Measurements from ENCODE around the gene ATG7.

Gene ATG7

DNA sequence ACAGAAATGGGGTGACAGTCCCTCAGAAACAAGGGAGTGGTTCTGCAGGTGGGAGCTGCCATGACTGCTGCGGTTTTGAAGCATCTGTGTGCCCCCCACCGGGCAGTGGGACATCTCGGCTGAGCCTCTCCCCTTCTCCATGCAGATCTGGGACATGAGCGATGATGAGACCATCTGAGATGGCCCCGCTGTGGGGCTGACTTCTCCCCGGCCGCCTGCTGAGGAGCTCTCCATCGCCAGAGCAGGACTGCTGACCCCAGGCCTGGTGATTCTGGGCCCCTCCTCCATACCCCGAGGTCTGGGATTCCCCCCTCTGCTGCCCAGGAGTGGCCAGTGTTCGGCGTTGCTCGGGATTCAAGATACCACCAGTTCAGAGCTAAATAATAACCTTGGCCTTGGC is 282.5 kb downstream of the ATG7 start:
- DNase-seq (ENCODE audit: low spot score): no peak

DNA sequence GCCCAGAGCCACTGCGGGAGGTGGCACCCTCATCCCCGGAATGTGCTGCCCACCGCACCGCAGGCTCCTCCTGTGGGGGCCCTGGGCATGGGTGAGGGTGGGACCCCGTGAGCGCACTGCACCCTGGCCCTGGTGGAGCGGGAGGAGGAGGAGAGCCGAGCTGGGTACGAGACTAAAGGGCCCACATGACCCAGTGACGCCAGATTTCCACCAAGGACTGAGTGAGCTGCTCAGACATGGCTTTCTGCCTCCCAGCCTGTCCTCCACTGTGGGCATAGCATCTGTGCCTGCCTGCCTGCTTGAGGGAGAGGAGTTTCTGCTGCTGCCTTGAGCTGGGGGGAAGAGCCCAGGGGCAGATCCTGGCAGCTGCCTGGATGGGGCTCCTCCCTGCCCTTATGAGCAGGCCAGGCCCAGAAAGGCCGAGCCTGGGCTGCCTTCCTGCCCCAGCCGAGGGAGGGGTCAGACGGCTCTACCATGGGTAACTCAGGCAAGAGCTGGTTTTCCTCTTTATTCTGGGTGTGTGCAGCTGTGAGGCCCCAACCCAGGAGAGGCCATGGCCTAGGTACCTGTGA is 283.1 kb downstream of the ATG7 start:
- no peak for DNase-seq (ENCODE audit: low spot score)

DNA sequence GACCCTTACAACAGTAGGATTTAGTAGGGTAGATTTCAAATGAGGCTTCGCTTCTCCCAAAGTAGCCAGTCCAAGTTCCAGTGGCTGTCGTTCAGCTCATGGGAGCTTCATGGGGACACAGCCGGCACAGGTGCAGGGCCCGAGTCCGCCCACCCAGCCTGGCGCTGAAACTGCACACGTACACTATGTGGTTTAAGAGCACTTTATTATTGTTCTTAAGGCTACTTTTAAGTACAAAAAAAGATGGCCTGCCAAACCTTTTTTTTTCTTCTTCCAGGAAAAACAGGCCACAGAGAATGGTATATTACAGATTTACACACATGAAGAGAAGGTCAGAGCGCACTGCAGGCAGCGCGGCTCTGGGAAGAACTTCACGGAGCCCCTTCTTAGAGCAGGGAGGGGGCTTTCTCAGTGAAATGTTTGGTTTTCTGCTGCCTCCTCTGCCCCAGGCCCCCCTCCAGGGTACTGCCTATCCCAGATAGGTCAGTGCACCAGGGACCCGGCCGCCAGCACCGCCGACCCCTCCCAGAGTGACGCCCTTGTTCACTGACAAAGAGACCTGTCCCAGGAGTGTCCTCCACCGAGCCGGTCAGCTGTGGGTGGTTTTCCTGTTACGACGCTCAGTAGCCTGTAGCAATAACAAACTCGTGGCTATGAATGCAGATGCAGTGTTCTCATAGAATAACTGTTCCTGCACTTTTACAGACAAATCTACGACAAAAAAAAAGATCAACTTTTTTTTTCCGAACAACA is 283.9 kb downstream of the ATG7 start:
- no peak for DNase-seq (ENCODE audit: low spot score)

DNA sequence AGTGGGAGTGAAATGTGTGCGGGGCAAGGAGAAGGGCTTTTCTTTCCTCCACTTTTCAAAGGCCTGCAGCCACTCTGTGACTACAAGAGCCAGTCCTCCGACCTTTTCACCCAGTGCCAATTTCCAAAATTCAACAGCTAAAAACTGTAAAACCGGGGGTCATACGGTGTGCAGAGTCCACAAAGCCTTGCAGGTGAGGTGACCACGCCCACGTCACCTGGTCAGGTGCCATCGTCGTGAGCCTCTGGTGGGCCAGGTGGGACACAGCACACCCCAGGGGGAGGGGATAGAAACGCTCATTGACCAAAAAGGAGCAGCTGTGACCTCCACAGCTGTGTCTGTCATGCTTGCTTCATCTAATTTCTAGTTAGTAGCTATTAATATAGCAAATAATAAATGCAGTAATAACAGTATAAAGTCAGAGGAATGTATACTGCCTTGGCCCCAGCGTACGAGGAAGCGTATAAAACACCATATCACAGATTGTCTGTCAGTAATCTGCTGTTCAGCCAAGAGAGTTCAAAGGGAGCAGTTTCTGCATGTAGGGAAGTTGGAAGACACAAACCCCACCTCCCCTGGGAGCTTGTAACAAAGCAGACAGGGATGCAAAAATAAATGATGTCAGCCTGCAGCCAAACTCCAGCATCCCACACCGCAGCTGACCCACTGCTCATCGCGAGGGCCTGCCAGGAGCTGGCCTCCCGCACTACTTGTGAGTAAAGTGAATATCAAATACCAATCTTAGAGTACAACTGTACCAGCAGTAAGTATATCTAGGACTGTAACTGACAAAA is 284.9 kb downstream of the ATG7 start:
- DNase-seq (ENCODE audit: low spot score): no peak

DNA sequence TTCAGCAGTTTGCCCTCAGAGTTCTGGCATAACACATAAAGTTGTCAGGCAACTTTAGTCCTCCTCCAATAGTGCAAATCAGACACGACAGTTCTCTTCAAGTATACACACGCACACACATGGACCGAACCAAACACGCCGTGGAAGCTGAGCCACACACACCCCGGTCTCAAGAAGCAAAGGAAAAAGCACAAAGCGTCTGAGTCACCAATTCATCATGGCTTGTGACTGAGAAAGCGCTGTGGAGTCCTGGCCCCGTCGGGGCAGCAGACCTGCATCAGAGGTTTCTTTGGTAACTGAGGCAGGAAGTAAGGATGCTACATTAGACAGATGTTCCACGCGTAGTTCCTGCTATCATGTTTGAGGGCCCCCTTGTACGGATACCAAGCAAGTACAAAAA is 285.8 kb downstream of the ATG7 start:
- DNase-seq (ENCODE audit: low spot score): no peak

DNA sequence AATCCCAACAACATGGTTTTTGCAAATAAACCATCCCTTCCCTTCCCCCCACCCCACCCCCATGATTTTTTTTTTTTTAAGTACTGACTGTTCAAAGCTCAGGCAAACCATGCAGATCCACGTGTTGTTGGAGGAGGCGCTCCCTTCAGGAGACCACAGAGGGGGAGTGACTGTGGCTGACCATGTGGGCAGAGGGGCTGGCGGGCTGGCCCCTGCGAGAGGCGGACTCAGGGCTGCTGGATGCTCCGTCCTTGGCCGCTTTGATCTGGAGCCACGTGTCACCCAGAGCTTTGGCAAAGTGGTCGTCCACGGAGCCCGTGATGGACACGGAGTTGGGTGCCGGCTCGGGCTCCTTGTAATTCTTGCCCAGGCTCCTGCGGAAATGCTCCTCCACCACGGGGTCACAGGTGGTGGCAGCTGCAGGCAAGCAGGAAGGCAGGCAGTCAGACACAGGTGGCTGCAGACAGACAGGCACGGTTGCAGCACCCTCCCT is 286.3 kb downstream of the ATG7 start:
- DNase-seq (ENCODE audit: low spot score): no peak

DNA sequence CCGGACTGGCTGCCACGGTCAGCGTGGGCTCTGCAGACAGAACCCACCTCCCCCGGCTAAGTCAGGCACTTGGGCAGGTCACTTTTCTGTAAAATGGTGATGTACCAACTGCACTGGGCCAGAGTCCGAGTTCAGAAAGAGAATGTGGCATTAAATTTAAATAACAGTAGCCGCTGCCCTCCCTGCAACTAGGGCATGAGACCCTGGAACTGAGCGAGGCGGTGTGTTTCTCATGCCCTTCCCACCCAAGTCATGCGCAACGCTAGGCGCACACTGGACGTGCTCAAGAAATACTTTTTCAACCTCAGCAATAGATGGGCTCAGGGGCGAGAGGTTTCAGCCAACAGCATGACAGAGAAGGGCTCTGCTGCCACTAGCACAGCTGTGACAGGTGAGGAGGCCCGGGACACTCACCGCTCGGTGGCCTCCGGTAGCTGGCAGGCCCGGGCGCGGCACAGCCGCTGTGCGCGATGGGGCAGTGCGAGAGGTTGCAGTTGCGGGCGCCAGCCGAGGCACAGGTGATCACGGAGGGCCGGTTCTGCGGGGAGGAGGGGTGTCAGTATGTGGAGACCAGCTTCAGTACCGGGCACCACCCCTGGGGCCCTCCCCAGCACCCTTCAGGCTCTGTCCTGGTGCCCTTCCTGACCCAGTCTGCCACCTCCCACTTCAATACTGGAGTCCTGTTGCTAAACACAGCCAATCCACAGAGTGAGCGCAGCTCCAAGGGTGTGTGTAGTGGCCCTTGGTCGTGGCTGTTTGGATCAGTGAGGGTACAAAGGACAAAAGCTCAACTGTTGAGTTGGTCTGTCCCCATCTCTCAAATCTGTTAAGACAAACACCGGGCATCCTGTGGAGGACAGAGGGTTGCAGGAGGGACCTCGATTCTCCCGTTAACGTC is 287.0 kb downstream of the ATG7 start:
- DNase-seq (ENCODE audit: low spot score): no peak

DNA sequence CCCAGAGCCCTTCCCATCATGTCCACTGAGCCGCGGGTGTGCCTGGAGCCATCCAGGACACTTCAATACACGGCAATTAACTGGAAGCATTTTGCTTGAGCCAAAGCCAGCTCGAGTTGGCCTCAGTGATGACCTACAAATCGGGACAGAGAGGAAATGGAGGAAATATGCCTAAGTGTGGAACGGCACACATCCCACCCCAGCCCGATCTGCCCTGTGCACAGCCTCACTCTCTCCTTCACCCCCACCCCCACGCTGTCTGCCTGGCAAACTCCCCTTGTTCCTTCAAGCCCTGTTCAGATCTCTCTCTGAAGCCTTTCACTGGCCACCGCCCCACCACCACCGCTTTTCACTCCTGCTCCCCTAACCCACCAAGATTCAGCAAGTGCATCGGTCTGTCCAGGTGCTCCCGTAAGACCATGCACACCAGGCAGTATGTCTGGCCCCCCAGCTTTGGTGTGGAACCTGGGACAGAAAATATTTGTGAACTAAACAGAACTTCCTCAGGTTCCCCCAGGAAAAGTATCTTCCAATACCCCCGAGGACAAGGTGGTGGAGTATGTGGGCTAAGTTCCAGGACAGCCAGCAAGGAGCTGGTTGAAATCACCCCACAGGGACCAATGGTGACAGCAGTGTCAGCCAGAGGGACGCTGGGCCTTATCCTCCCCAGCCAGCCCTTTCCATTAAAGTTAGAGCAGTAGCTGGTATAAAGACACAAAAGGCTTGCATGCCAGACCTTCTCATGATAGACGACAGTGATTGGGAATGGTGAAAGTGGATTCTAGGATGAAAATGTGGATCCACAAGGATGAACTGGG is 287.8 kb downstream of the ATG7 start:
- DNase-seq (ENCODE audit: low spot score): no peak

DNA sequence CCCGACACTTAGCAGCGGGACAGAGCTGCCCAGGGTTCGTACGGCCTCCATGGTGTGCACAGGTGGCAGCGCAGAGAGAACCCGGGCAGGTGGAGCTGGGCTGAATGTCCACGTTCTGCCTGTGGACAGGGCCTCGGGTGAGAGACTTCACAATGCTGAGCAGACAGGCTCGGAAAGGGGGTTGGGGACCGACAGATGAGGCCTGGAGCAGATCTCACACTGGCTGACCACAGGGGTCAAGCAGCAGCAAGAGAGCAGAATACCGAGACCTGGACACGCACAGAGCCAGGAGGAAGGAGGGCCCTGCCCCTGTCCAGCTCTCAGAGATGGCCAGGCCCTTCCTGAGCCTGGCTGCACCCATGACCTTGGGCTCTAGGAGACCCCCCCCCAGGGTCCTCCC is 288.5 kb downstream of the ATG7 start:
- no peak for DNase-seq (ENCODE audit: low spot score)

DNA sequence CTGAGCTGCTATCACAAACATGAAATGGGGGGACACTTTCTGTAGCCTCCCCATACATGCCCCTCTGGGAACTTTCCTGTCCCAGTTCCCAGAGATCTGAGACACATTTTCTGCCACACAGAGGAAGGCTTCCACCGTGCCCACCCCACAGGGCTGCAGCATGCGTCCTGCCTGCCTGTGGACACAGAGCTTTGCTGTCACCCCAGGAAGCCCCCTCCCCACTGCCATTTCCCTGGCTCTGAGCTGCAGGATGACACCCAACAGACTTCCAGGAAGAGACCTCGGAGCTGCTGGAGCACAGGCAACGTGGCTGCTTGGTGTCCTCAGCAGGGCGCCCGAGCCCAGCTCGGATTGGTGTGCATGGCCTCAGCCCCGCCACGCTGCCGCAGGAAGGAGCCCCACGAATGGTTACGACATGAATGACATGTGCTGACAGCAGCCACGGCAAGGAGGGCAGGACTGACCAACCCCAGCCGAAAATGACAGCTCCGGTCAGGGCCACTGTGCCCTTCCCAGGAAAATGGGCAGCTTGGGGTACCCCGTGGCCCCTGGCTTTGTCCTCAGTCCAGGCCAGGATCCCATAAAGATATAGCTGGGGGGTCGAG is 290.2 kb downstream of the ATG7 start:
- no peak for DNase-seq (ENCODE audit: low spot score)

DNA sequence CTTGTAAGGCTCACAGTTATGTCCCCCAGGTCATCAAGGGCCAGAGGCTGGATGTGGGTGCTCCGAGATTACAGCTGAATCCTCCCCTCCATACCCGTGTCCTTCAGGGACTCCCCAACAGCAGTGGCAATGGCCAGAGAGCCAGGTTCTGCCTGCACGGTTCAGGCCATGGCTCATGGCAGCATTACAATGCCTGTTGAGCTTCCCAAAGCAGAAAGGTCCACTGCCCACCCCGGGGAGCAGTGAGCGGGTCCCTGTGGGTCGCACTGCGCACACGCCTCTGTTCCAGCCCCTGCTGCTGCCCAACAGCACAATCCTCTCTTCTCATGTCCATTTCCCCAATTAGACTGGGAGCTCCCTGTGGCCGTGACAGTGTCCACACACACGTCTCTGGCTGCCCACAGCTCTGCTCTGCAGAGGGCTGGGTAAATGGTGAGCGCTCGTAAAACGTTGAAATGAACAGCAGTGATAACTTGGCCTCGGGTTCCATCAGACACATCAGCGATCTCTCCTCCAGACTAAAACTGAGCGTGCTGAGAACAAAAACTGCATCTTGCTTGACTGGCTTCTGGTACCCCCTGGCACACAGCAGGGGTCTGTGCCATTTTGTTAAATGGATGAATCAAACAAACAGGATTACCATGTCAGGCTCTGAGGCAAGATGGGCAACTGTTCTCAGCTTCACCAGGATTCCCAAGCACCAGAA is 291.1 kb downstream of the ATG7 start:
- DNase-seq (ENCODE audit: low spot score): no peak

DNA sequence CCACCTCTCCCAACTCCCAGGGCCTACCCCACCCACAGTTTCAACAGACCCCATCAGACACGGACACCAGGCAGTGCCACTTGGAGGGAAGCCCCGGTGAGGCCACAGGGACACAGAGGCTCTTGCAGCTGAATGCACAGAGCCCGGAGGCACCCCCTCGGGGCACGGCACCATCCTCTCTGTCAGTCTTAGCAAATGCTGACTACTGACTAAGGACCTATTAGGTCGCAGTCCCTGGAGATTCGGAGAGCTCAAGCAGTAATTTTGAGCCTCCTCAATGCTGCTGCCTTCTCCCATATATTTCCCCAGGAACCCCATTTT is 291.6 kb downstream of the ATG7 start:
- DNase-seq (ENCODE audit: low spot score): no peak

DNA sequence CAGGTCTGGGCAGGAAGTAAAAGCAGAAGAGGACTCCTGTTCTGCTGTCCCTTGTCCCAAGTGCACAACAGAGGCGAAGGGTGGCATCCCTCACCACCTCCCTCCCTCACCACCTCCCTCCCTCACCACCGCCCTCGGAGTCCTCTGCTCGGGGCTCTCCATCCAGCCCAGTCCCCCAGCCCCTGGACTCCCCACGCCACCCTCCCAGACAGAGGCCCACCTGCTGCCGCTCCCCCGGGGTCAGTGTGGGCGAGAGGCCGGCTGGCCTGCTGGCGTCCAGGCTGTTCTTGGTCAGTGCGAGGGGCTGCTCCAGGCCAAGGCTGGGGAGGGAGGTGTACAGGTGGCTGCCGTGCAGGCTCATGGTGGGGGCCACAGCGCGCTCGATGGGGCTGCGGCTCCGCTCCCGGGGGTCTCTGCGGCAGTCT is 292.4 kb downstream of the ATG7 start:
- DNase-seq (ENCODE audit: low spot score): no peak

DNA sequence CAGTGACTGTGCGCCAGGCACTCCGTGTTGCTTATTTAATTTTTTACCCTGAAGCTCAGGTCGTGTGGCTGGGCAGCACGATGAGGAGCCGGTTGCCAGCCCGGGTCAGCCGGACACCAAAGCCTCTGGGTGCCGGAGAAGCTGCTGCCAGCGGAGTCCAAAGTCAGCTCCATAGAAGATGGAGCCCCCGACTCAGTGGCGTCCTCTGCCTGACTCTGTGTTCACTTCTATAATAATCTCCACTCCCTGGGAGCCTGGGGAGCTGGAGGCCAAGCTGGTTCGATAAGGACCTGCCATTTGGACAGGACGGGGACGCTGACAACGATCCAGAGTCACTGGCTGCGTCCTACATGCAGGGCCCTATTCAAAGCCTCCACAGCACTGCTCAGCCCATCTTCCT is 292.9 kb downstream of the ATG7 start:
- no peak for DNase-seq (ENCODE audit: low spot score)

DNA sequence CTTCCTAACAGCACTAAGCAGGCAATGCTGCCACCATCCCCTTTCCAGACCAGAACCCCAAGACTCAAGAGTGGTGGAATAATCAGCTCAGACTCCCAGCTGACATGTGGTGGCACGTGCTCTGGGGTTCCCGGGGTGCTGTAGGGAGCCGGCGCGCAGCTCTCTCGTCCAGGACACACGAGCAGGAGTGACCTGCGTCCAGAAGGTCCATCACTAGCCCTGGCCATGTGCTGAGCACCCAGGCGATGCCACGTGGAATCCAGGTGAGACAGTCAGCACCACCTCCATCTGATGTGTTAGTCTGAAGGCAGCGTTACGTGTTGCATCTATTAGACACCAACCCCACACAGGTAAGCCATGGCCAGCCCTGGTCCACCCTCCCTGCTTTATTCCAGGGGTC is 293.3 kb downstream of the ATG7 start:
- DNase-seq (ENCODE audit: low spot score): no peak

DNA sequence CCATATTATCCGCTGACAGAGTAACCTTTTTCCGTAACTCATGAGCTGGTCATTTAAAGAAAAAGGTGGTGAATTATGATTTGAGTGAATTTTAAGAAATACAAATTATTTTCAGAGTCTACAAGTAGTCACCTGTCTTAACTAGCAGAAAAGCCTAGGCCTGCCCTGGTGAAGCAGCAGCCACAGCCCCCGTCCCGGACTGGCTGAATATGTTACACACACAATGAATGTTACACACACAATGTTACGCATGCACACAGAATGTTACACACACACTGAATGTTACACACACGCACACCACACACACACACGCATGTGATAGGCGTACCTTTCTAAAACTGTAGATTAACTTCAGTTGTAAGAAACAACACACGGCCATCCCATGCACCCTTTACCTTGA is 293.7 kb downstream of the ATG7 start:
- DNase-seq (ENCODE audit: low spot score): no peak

DNA sequence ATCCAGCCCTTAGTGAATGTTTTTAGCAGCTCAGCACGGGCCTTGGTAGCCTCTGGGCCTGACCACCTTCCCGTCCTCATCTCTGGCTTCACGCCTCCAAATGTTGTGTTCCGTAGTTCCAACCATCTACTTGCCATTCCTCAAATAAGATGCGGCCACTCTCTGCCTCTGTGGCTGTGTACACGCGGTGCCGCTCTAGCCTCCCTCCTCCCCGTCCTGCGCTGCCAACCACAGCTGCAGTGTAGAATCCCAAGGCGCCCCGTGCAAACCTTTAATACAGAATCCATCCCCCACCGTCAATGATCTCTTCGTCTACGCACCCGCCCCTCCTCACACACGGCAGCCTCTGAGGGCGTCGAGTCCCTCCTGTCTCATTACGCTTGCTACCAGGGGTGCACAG is 294.3 kb downstream of the ATG7 start:
- no peak for DNase-seq (ENCODE audit: low spot score)

DNA sequence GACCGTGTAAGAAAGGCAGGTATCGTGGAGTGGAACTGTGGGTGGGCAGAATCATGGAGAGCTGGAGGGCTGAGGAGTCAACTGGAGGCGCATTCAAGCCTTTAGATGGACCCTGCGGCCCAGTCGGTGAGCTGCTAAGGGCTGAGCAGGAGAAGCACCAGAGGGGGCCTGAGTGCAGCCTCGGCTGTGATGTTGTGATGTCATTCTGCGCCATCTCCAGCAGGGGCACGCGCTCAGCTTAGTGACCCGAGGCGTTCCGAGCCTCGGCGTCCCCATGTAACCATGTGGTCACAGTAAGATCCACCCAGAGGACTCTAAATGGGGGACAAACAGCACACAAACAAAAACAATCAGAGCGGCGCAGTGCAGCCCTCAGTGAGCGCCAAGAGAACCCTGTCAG is 294.7 kb downstream of the ATG7 start:
- DNase-seq (ENCODE audit: low spot score): no peak

DNA sequence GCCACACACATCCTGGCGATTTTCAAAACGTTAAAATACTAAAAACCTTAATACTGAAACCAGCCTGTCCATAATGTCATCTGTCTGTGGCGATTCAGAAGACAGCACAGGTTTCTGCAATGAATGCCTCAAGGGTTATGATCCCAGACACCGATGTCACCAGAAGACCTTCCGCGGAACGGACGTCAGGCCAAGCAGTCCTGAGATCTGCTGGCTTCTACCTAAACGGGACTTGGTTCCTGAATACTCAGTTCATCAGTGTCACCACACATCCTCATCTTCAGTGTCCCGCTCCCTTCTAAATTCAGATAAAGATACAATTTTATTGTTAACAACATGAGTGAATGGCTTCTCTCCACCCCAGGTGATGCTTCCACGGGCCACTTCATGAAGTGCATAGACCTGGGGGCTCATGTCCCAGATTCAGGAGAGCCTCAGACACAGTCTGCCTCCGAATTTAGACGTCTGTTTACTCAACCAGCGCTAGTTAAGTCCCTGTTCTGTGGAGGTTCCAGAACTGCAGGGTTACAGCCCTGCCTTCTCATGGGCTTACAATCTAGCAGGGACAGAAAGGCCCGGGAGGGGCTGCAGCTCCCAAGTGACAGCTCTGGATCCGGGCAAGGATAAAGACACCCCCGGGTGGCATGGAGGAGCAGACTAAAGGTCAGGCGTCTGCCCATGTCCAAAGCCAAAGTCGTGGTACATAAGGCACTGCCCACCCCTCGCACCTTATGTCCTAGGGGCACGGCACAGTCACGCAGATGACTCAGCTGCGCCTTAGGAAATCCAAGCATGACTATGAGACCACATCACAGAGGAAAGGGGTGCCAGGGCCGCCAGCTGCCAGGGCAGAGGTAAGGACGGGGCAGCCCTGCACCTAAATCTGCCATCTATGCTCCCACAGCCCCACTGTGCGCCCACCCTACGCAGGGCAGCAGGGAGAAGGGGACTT is 295.6 kb downstream of the ATG7 start:
- DNase-seq (ENCODE audit: low spot score): no peak

Measured in CD4-positive, alpha-beta T cell treated with Interleukin-6 at 100 ng/mL for 8 hours (primary cell).